WTC11 (cell line): ENCODE data around the gene C10orf90. TPM values are rescaled to one million over a fixed set of nuclear protein-coding genes. Genes with fewer than 3 reads are reported as not detected.

ENCODE experiments used
- ATAC-seq: fragments of 200-7000 bp; cut with Tn5 transposase; 2 replicates; pipeline ENCODE4 v1.10.0; 2021; ENCODE audit warnings: mild to moderate bottlenecking, moderate library complexity
- CTCF ChIA-PET: fragments of 300-600 bp; sonication (Branson Sonifier 250); formaldehyde crosslinking; loops from one replicate; lab custom pipeline; 2021; ENCODE audit warnings: antibody characterized with exemption; lab: Charles Lee
- POLR2A ChIA-PET: fragments of 350-600 bp; sonication (Branson Sonifier 250); formaldehyde crosslinking; loops from one replicate; lab custom pipeline; 2021; ENCODE audit warnings: antibody characterized with exemption; lab: Charles Lee
- DNase-seq: peaks from one replicate; pipeline ENCODE4 v3.0.0; 2021; ENCODE audit warnings: low spot score
- H3K27ac Mint-ChIP-seq: 2 replicates; pipeline ENCODE4 v1.8.0; 2021; ENCODE audit warnings: mixed read lengths
- H3K27me3 Mint-ChIP-seq: 2 replicates; pipeline ENCODE4 v1.8.0; 2021; ENCODE audit warnings: low read depth, mild to moderate bottlenecking, moderate library complexity, mixed read lengths
- H3K36me3 Mint-ChIP-seq: 2 replicates; pipeline ENCODE4 v1.8.0; 2021; ENCODE audit warnings: mixed read lengths
- H3K4me1 Mint-ChIP-seq: 2 replicates; pipeline ENCODE4 v1.8.0; 2022; ENCODE audit warnings: mixed read lengths
- H3K4me3 Mint-ChIP-seq: 2 replicates; pipeline ENCODE4 v1.8.0; 2021; ENCODE audit warnings: mild to moderate bottlenecking, moderate library complexity, mixed read lengths
- H3K9me3 Mint-ChIP-seq: 2 replicates; pipeline ENCODE4 v1.8.0; 2021; ENCODE audit warnings: mixed read lengths
- ELF4 ChIP-seq: sonication (generic); formaldehyde crosslinking; IDR thresholded peaks from 2 replicates; pipeline ENCODE4 v1.8.1; 2022; ENCODE audit warnings: low read depth, mild to moderate bottlenecking, moderate library complexity, missing genetic modification reagents
- ETV6 ChIP-seq: sonication (generic); formaldehyde crosslinking; IDR thresholded peaks from 2 replicates; pipeline ENCODE4 v1.8.1; 2022; ENCODE audit warnings: mild to moderate bottlenecking, missing genetic modification reagents
- FOXJ3 ChIP-seq: sonication (generic); formaldehyde crosslinking; IDR thresholded peaks from 2 replicates; pipeline ENCODE4 v1.9.0; 2021; ENCODE audit warnings: missing genetic modification reagents, mild to moderate bottlenecking, borderline replicate concordance
- FOXP1 ChIP-seq: sonication (generic); formaldehyde crosslinking; IDR thresholded peaks from 2 replicates; pipeline ENCODE4 v1.8.0; 2022; ENCODE audit warnings: missing genetic modification reagents, mild to moderate bottlenecking, moderate library complexity, borderline replicate concordance
- MYBL2 ChIP-seq: sonication (generic); formaldehyde crosslinking; IDR thresholded peaks from 2 replicates; pipeline ENCODE4 v1.8.1; 2023; ENCODE audit warnings: mild to moderate bottlenecking, moderate library complexity, missing genetic modification reagents
- NR1H2 ChIP-seq: sonication (generic); formaldehyde crosslinking; IDR thresholded peaks from 2 replicates; pipeline ENCODE4 v1.9.0; 2021; ENCODE audit warnings: mild to moderate bottlenecking, moderate library complexity, missing genetic modification reagents
- OVOL2 ChIP-seq: fragments of 250-450 bp; sonication (Bioruptor Pico); IDR thresholded peaks from 2 replicates; pipeline ENCODE4 v1.9.0; 2021; ENCODE audit warnings: mild to moderate bottlenecking, borderline replicate concordance
- PRRX2 ChIP-seq: fragments of 250-450 bp; sonication (Bioruptor Pico); IDR thresholded peaks from 2 replicates; pipeline ENCODE4 v1.8.0; 2021; ENCODE audit warnings: mild to moderate bottlenecking
- RORB ChIP-seq: fragments of 250-450 bp; sonication (Bioruptor Pico); IDR thresholded peaks from 2 replicates; pipeline ENCODE4 v1.9.0; 2021; ENCODE audit warnings: mild to moderate bottlenecking
- TEAD1 ChIP-seq: sonication (generic); formaldehyde crosslinking; IDR thresholded peaks from 2 replicates; pipeline ENCODE4 v1.8.0; 2022; ENCODE audit warnings: mild to moderate bottlenecking, missing genetic modification reagents
- TEAD4 ChIP-seq: sonication (generic); formaldehyde crosslinking; IDR thresholded peaks from 2 replicates; pipeline ENCODE4 v1.8.0; 2022; ENCODE audit warnings: mild to moderate bottlenecking, missing genetic modification reagents
- TP53 ChIP-seq: sonication (generic); formaldehyde crosslinking; IDR thresholded peaks from 2 replicates; pipeline ENCODE4 v1.8.1; 2023; ENCODE audit warnings: mild to moderate bottlenecking, missing genetic modification reagents
- ZBTB21 ChIP-seq: sonication (generic); formaldehyde crosslinking; IDR thresholded peaks from 2 replicates; pipeline ENCODE4 v1.8.1; 2023; ENCODE audit warnings: mild to moderate bottlenecking, missing genetic modification reagents, borderline replicate concordance
- total RNA-seq: library from RNA; stranded (reverse); gene quantifications from 3 replicates; pipeline ENCODE4 v1.2.3, GENCODE V29; 2021
- TF ChIP-seq, protein P1 (sequence below): sonication (generic); formaldehyde crosslinking; IDR thresholded peaks from 2 replicates; pipeline ENCODE4 v1.8.0; 2023; ENCODE audit warnings: mild to moderate bottlenecking, missing genetic modification reagents
- TF ChIP-seq, protein P2 (sequence below): fragments of 250-450 bp; sonication (Bioruptor Pico); conservative IDR thresholded peaks from 2 replicates; pipeline ENCODE4 v1.9.0; 2021; ENCODE audit warnings: mild to moderate bottlenecking
- TF ChIP-seq, protein P3 (sequence below): sonication (generic); formaldehyde crosslinking; IDR thresholded peaks from 2 replicates; pipeline ENCODE4 v1.8.1; 2023; ENCODE audit warnings: mild to moderate bottlenecking, moderate library complexity, missing genetic modification reagents
- TF ChIP-seq, protein P4 (sequence below): sonication (generic); formaldehyde crosslinking; IDR thresholded peaks from 2 replicates; pipeline ENCODE4 v1.8.0; 2022; ENCODE audit warnings: mild to moderate bottlenecking, missing genetic modification reagents
- TF ChIP-seq, protein P5 (sequence below): fragments of 250-450 bp; sonication (Bioruptor Pico); IDR thresholded peaks from 2 replicates; pipeline ENCODE4 v1.8.0; 2021; ENCODE audit warnings: mild to moderate bottlenecking
- TF ChIP-seq, protein P6 (sequence below): sonication (generic); formaldehyde crosslinking; IDR thresholded peaks from 2 replicates; pipeline ENCODE4 v1.8.1; 2022; ENCODE audit warnings: mild to moderate bottlenecking, moderate library complexity, missing genetic modification reagents

Gene C10orf90
- total RNA-seq, 1 experiment from 2014 or later: 0.85 TPM

DNA sequence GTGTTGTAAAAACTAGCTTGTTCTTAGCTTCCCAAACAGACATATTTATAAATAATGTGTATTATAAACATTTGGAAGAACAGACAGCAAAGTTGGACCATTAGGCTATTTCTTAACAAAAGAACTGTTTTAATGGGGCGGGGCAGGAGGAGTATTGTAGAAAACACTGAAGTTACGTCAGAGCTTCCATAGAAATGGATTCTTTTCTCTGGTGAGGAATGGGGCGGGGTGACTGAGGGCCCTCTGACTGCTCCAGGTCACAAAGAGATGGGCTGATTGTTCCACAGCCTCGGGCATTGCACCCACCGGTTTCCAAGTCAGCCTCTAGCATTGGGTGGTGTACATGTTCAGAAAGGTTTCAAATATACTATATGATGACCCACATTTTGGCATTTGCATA, 245.5 kb downstream of the C10orf90 start (continued):
- TF ChIP-seq, protein P1, sequence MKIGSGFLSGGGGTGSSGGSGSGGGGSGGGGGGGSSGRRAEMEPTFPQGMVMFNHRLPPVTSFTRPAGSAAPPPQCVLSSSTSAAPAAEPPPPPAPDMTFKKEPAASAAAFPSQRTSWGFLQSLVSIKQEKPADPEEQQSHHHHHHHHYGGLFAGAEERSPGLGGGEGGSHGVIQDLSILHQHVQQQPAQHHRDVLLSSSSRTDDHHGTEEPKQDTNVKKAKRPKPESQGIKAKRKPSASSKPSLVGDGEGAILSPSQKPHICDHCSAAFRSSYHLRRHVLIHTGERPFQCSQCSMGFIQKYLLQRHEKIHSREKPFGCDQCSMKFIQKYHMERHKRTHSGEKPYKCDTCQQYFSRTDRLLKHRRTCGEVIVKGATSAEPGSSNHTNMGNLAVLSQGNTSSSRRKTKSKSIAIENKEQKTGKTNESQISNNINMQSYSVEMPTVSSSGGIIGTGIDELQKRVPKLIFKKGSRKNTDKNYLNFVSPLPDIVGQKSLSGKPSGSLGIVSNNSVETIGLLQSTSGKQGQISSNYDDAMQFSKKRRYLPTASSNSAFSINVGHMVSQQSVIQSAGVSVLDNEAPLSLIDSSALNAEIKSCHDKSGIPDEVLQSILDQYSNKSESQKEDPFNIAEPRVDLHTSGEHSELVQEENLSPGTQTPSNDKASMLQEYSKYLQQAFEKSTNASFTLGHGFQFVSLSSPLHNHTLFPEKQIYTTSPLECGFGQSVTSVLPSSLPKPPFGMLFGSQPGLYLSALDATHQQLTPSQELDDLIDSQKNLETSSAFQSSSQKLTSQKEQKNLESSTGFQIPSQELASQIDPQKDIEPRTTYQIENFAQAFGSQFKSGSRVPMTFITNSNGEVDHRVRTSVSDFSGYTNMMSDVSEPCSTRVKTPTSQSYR (CRISPR knock-in tag): no peak
- no peak for TF ChIP-seq TEAD4 (CRISPR knock-in tag)

DNA sequence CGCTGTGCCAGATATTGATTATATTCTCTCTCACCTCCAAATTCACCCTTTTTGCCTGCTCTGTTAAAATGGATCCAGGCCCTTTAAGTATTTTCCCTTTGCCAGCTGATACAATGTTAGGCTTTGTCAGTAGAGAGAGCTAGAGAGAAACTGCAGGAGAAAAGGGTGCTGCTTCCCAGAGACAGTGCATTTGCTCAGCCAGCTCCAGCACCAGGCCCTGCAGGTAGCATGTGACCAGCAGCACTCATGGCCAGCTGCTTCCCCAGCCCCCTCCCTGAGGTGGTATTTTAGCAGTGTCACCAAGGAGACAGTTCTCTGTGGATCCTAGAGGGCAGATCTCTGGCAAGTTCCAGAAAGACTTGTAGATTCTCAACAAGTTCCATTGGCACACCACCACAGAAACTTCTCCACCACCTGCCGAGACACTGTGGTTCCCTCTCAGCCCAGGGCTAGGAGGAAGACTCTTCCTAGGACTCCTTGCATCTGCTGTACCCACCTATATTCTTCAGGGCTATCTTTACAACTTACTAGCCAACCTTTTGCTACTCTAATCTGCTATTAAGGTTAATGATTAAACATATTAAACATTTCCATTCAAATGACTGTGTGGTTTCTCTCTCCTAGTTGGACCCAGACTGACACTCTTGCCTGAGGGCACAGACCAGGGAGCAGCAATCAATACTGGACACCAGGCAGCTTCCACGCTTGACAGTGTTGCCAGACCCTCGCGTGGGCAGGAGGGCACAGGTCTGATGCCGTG, 246.6 kb downstream of the C10orf90 start:
- ChIA-PET CTCF (no interaction called here), POLR2A (no interaction called here)
- Mint-ChIP-seq H3K4me3 (no peak overlapping the region), H3K27me3 (no peaks in the 10 kb centered on the region; the same call in 1 of the 2 replicates), H3K36me3 (peaks cover 13% of the 10 kb centered on the region)
- no peak for TF ChIP-seq OVOL2
- no peak for TF ChIP-seq ETV6 (CRISPR knock-in tag)
- no peak for TF ChIP-seq MYBL2 (CRISPR knock-in tag)
- TF ChIP-seq, protein P2, sequence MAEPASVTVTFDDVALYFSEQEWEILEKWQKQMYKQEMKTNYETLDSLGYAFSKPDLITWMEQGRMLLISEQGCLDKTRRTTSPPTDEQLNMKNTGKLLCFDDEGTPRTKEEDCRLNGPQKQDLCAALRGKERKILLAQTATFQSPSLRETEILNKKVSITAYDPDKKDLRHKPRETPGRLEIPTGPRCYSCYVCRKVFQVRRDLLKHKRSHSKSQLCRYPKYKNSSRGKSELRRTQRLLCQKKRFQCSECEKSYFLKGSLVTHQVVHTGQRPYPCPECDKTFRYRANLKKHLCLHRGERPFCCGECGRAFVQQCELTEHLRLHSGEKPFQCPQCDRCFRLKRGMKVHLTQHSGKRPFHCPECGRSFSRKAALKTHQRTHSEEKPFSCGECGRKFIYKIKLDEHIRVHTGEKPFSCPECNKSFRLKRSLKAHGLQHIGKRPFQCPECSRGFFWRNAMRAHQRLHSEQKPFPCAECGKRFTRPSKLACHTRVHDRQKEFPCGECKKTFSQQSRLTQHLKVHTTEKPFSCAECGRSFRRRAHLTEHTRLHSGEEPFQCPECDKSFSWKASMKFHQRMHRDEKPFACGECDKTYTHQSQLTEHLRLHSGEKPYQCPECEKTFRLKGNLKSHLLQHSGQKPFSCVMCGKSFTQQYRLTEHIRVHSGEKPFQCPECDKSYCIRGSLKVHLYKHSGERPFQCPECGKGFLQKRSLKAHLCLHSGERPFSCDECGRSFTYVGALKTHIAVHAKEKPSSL (CRISPR knock-in tag): no peak
- TF ChIP-seq ELF4 (CRISPR knock-in tag): no peak
- no peak for TF ChIP-seq RORB (CRISPR knock-in tag)
- TF ChIP-seq, protein P3, sequence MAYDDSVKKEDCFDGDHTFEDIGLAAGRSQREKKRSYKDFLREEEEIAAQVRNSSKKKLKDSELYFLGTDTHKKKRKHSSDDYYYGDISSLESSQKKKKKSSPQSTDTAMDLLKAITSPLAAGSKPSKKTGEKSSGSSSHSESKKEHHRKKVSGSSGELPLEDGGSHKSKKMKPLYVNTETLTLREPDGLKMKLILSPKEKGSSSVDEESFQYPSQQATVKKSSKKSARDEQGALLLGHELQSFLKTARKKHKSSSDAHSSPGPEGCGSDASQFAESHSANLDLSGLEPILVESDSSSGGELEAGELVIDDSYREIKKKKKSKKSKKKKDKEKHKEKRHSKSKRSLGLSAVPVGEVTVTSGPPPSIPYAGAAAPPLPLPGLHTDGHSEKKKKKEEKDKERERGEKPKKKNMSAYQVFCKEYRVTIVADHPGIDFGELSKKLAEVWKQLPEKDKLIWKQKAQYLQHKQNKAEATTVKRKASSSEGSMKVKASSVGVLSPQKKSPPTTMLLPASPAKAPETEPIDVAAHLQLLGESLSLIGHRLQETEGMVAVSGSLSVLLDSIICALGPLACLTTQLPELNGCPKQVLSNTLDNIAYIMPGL (CRISPR knock-in tag): no peak
- TF ChIP-seq ZBTB21 (CRISPR knock-in tag): no peak
- TF ChIP-seq, protein P4, sequence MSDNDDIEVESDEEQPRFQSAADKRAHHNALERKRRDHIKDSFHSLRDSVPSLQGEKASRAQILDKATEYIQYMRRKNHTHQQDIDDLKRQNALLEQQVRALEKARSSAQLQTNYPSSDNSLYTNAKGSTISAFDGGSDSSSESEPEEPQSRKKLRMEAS (CRISPR knock-in tag): no peak
- TF ChIP-seq FOXP1 (CRISPR knock-in tag): no peak
- TF ChIP-seq, protein P5, sequence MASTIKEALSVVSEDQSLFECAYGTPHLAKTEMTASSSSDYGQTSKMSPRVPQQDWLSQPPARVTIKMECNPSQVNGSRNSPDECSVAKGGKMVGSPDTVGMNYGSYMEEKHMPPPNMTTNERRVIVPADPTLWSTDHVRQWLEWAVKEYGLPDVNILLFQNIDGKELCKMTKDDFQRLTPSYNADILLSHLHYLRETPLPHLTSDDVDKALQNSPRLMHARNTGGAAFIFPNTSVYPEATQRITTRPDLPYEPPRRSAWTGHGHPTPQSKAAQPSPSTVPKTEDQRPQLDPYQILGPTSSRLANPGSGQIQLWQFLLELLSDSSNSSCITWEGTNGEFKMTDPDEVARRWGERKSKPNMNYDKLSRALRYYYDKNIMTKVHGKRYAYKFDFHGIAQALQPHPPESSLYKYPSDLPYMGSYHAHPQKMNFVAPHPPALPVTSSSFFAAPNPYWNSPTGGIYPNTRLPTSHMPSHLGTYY (CRISPR knock-in tag): no peak
- no peak for TF ChIP-seq FOXJ3 (CRISPR knock-in tag)
- TF ChIP-seq, protein P6, sequence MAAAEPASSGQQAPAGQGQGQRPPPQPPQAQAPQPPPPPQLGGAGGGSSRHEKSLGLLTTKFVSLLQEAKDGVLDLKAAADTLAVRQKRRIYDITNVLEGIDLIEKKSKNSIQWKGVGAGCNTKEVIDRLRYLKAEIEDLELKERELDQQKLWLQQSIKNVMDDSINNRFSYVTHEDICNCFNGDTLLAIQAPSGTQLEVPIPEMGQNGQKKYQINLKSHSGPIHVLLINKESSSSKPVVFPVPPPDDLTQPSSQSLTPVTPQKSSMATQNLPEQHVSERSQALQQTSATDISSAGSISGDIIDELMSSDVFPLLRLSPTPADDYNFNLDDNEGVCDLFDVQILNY: no peak
- TF ChIP-seq PRRX2 (CRISPR knock-in tag): no peak
- TF ChIP-seq TEAD1: no peak
- no peak for TF ChIP-seq NR1H2 (CRISPR knock-in tag)
- no peak for TF ChIP-seq TP53 (CRISPR knock-in tag)
- TF ChIP-seq, all 79 proteins: peak for 0
- ATAC-seq (no peak), DNase-seq (no peak)
- Mint-ChIP-seq H3K27ac (no peak overlapping the region), H3K4me1 (peaks cover 13% of the 10 kb centered on the region), H3K9me3 (peaks cover 17% of the 10 kb centered on the region)
